SH-SY5Y (cell line): Measurements from ENCODE around the gene CYP3A4.

Experiments
- GATA2 ChIP-seq: IDR thresholded peaks from 2 replicates; pipeline ENCODE4 v1.6.1; 2011; ENCODE audit warnings: mild to moderate bottlenecking, low read depth, low read length
- GATA3 ChIP-seq: IDR thresholded peaks from 2 replicates; pipeline ENCODE4 v1.6.1; 2011; ENCODE audit warnings: low read depth, mild to moderate bottlenecking, low read length, moderate library complexity

DNA sequence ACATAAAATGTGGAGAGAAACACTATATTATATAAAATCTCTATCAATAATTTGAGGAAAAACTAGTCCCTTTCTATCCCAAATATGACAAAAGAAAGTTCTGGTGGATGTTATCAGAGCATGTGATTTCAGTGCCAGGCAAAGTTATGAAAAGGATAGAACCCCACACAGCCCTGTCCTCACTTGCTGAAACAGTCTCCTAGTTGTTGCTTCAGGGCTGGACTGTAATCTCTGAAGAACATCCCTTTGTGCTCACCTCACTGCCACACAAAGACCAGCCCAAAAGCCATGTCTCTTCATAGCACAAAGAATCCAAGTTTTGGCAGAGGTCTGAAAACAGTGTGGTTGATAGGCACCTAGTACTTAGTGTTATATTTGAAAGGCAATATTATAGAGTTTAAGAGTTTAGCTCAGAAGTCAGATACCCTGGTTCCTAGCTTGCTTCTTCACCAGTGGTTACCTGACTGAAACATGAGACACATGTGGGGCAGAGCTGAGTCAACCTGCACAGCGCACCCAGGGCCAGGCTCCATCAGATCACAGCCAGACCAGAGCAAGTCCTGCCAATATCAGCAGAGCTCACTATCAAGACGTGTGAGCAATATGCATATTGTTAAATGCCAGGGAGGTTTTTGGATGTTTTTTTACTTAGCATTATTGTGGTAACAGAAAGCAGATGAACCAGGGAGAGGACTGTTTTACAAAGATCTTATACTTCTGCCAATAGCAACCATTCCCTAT, 74.0 kb downstream of the CYP3A4 start:
- TF ChIP-seq GATA3, result no peak
- TF ChIP-seq GATA2, result no peak
